NCI-H82 (cell line): ENCODE data around the gene FITM1.
A peak's percentile ranks its signal among the peaks of the same experiment; 100 is the strongest.

Source experiments
- DNase-seq: peaks from one replicate; lab custom pipeline; 2025; lab: John Stamatoyannopoulos, UW

Gene FITM1

DNA sequence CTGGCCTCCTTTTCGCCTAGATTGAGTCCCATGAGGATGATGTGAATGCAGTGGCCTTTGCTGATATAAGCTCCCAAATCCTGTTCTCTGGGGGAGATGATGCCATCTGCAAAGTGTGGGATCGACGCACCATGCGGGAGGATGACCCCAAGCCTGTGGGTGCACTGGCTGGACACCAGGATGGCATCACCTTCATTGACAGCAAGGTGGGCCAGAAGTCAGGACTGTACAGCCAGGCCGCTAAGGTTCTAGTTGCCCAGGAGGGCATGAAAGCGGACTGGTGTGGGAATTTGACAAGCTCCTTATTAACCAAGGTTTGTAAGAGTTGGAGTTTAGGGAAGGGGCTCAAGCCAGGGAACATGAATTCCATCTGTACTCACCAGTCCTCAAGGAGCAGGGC, 10.8 kb upstream of the FITM1 start:
- DNase-seq, result no peak

DNA sequence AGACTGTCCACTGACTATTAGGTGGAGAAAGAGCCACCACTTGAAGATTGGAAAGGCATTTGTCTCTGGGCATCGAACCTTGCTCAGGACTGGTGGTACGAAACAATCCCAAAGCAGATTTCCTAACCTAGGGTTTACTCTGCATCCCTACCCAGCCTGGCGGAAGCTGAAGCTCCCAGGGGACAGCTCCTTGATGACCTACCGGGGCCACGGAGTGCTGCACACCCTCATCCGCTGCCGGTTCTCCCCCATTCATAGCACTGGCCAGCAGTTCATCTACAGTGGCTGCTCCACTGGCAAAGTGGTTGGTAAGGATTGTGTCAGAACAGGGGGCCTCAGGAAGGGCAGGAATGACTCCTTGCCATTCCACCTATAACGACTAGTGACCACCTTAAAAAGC, 9.2 kb upstream of the FITM1 start:
- no peak for DNase-seq

DNA sequence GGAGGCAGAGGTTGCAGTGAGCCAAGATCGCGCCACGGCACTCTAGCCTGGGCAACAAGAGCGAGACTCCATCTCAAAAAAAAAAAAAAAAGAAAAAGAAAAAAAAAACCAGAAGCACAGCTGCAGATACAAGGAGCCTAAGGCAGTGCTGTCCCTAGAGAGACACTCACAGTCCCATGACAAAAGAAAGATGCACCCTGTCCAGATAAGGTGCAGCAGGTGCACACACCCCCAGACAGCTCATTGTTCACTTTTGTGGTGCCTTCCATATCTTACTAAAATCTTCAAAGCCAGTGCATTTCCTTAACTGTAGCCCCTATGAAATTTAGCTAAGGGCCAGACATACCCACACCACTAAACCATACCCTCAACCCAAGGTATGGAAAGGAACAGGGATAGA, 8.0 kb upstream of the FITM1 start:
- no peak for DNase-seq

DNA sequence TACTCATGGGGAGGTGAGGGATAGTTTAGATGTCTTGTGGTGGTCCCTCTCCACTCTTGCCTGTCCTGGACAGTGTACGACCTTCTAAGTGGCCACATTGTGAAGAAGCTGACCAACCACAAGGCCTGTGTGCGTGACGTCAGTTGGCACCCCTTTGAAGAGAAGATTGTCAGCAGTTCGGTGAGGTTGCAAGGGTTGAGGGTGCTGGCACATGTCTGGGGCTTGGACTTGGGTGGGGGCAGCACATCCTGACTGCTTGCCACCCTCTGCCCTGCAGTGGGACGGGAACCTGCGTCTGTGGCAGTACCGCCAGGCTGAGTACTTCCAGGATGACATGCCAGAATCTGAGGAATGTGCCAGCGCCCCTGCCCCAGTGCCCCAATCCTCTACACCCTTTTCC, 7.6 kb upstream of the FITM1 start:
- DNase-seq, result no peak

DNA sequence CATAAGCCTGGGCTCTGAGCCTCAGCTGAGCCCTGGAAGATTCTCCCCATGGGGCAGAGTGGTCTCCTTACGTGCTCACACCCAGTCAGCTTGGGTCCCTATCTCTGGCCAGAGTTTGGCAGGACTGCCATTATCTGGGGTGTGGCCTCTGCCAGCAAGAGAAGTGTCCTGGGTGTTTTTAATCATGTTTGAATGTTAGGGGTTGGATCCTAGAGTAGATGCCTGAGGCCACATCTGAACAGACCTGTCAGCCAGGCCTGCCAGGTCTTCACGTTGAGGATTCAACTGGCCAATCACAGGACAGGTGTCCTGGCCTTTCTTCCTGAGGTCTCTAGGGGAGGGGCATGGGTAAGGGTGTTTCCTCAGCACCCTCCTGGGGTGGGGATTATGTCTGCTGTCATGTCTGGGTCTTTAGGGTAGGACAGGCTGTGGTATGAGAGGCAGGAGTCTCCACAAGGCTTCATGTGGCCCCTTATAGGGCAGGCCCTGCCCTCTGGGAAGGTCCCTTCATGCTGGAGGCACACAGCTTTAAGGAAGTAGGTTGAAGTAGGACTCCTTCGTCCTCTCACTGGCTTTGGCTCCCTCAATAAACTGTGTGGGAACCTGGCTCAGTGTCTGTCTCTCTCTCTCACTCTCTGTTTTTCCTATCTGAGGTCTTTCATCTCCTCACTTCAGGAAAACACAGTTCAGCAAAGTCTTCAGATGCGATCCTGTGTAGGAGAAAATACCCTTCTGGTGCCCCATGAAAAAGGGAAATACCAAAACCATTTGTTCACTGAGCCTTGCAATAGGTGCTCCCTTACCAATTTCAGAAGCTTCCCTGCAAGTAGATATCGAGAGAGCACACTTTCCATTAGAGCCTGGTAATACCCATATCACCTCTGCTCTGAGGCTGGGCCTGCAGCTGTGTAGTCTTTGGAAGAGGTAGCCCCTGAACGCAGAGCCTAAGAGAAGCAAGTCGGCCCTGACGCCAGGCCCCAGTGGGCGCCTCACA, 6.7 kb upstream of the FITM1 start:
- DNase-seq, result no peak

DNA sequence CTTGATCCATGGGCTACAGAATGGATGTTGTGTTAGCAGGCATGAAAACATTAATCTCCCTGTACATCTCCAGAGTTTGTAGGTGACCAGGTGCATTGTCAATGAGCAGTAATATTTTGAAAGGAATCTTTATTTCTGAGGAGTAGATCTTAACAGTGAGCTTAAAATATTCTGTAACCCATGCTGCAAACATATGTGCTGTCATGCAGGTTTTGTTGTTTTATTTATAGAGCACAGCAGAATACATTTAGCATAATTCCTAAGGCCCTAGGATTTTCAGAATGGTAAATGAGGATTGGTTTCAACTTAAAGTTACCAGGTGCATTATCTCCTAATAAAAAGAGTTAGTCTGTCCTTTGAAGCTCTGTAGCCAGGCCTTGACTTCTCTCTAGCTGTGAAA, 3.5 kb upstream of the FITM1 start:
- no peak for DNase-seq

DNA sequence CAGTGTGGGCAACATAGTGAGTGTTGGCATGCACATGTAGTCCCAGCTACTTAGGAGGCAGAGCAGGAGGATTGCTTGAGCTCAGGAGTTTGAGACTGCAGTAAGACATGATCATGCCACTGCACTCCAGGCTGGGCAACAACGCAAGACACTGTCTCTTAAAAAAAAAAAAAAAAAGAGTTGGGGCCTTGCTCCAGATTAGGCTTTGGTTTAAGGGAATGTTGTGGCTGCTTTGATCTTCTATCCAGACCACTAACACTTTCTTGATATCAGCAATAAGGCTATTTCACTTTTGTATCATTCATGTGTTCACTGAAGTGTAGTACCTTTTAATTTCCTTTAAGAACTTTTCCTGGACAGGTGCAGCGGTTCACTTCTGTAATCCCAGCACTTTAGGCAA, 2.8 kb upstream of the FITM1 start:
- no peak for DNase-seq

DNA sequence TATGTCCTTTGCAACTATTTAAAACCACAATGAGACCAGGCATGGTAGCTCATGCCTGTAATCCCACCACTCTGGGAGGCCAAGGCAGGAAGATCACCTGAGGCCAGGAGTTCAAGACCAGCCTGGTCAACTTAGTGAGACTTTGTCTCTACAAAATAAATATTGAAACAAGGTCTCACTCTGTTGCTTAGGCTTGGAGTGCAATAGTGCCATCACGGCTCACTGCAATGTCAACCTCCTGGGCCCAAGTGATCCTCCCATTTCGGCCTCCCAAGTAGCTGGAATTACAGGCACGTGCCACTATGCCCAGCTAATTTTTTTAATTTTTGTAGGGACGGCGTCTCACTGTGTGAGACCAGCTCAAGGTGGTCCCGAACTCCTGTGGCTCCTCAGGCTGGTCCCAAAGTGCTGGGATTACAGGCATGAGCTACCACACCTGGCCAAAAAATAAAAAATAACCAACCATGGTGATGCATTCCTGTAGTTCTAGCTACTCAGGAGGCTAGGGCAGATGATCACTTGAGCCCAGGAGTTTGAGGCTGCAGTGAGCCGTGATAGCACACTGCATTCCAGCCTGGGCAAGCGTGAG, 955 bp upstream of the FITM1 start:
- DNase-seq, result no peak

DNA sequence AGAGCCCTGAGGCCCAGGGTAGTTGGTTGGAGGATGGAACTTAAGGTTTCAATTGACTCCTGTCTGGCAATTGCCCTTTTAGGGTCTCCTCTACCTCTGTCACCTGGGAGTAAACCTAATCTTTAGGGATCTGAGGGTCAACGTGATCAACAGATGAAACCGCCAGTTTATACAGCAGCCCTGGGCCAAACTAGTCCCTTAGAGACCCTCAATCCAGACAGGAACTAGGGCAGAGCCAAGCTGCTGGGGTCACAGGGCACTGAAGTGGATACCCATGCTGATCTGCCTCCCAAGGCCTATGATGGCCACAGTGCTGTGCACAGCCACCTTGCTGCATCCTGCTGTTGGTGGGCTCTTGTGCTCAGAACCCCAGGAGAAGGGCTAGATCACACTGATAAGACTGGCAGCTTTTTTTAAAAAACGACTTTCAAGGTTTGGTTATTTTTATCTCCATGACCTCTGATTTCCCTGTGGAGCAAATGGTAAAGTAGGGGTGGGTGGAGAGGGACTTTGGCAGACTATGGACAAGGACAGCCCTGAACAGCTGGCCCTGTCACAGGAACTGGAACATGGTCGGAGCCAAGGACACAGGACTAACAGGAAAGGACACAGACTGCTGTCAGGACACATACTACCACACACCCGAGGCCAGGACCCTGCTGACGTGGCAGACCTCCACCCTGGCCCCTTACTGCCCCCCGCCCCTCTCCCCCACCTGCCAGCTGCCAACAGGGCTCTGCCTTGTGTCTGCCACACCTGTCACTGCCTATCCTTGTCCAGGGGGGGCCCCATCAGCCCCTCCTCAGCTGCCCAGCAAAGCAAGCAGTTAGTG, 474 bp downstream of the FITM1 start:
- DNase-seq, result peak; percentile 6

DNA sequence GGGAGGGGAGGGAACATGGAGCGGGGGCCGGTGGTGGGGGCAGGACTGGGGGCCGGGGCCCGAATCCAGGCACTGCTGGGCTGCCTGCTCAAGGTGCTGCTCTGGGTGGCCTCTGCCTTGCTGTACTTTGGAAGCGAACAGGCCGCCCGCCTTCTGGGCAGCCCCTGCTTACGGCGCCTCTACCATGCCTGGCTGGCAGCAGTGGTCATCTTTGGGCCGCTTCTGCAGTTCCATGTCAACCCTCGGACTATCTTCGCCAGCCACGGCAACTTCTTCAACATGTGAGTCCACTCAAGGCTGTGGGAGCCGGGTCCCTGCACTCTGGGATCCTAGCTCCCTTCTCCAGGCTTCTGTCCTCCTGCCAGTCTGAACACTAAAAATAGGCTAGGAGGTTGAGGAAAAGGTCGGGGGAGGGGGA, 1.1 kb downstream of the FITM1 start:
- no peak for DNase-seq

DNA sequence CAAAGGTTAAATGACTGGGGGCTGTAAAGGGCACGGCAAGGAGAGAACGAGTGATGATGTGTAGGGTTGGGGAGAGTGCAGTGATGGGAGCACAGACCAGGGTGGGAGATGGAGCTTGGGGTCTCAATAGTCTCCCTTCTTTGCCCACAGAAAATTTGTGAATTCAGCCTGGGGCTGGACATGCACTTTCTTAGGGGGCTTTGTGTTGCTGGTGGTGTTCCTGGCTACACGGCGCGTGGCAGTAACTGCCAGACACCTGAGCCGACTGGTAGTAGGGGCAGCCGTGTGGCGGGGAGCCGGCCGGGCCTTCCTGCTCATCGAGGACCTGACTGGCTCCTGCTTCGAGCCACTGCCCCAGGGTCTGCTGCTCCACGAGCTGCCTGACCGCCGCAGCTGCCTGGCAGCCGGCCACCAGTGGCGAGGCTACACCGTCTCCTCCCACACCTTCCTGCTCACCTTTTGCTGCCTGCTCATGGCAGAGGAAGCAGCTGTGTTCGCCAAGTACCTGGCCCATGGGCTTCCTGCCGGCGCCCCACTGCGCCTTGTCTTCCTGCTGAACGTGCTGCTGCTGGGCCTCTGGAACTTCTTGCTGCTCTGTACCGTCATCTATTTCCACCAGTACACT, 1.7 kb downstream of the FITM1 start:
- DNase-seq, result no peak

DNA sequence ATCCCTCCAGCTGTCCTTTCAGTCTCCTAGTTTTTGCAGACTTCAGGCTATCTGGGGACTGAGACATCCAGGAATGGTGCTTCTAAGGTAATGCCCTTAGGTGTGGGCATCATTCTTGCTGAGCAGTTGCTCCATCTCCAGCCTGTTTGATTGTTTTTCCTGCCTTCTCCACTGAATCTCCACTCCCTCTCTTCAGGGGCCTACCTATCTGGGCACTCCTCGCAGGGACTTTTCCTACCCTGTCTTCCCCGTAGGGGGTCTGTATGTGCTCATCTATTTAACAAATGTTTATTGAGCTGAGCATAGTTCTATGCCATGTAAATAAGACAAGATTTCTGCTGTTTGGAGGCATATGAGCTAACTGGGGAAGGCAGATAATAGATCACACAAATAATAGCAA, 2.5 kb downstream of the FITM1 start:
- no peak for DNase-seq

DNA sequence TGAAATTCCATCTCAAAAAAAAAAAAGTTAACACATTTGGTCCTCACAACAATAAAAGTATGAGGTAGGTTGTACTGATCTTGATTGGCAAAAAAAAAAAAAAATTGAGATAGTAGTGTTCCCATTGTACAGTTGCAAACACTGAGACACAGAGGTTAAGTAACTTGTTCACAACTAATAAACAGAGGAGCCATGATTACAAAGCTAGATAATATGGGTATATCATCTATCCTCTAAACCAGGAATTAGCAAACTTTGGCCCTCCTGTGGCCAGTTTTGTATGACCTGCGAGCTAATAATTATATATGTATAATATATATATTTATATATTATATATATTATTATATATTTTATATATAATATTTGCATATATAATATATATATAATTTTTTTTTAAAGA, 3.3 kb downstream of the FITM1 start:
- no peak for DNase-seq

DNA sequence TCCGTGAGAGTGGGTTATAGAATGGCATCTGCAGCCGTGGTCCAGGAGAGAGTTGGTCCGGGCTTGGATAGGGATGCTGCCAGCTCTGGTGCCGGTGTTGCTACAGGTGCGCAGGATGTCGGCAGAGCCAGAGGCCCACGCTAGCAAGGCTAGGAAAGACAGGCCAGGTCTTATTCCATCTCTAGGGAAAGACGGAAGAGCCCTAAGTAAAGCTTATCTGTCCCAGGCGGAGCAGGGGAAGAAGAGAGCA, 5.0 kb downstream of the FITM1 start:
- no peak for DNase-seq

DNA sequence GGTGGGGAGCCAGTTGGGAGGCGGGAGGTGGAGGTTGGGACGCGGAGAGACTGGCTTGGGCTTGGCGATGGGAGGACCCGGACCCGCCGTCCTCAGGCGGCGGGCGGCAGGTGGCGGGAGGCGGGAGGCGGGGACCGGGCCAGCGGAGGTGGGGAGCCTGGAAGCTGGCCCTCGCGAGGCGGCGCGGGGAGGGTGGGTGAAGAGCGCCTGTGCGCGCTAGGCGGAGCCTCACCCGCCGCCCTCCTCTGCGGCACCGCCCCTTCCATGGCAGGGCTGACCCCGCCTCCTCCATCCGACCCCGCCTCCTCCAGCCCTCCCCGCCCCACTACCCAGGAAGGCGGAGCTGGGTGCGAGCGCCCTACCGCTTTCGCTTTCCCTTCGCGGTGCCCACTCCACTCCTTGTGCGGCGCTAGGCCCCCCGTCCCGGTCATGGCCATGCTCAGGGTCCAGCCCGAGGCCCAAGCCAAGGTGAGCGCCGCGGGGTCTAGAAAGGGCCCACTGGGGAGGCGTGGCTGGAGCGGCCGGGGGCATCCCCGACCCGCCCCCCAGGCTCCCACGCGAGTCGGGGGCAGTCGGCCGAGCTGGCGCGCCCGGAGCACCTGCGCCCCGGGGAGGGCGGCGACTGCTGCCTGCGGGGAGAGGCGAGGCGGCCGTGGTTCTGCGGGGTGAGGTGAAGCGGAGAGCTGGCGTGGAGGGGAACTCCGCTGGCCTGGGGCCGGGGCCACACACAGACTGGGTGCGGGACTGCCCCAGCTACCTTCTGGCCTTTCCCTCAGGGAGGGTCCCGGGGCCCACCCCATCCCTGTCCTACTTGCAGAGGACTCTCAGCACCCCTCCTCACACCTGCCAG, 5.6 kb downstream of the FITM1 start, which contains the start of gene PSME1:
PSME1 (plus strand) TSS at position 361 of the 850 bp plus-strand sequence; CDS start at position 430, 69 bp downstream.
- DNase-seq, result peak; percentile 95

DNA sequence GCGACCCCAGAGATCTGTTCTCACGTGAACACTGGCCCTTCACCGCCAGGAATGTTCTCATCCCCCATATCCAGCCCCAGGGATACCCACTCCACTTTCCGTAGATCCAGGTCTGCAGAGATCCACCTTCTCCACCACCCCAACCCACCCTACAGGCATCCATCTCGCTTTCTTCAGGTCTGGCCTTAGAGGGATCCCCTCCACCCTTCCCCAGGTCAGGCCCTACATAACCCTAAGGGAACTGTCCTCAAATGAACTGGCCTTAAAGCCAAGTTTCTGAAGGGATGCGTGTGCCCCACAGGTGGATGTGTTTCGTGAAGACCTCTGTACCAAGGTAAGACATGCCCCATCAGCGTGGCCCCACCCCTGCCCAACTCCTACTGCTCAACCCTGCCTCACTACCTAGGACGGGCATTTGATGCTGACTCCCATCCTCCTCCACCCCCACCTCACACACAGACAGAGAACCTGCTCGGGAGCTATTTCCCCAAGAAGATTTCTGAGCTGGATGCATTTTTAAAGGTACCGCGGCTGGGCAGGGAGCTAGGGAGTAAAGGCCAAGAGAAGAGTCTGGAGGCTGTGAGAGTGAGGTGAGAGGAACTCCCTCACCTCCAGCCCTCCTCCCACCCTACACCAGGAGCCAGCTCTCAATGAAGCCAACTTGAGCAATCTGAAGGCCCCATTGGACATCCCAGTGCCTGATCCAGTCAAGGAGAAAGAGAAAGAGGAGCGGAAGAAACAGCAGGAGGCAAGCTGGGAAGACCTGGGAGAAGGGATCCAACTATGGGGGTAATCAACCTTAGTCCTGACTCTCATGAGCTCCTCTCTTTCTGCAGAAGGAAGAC, 6.4 kb downstream of the FITM1 start:
- DNase-seq, result peak; percentile 36

DNA sequence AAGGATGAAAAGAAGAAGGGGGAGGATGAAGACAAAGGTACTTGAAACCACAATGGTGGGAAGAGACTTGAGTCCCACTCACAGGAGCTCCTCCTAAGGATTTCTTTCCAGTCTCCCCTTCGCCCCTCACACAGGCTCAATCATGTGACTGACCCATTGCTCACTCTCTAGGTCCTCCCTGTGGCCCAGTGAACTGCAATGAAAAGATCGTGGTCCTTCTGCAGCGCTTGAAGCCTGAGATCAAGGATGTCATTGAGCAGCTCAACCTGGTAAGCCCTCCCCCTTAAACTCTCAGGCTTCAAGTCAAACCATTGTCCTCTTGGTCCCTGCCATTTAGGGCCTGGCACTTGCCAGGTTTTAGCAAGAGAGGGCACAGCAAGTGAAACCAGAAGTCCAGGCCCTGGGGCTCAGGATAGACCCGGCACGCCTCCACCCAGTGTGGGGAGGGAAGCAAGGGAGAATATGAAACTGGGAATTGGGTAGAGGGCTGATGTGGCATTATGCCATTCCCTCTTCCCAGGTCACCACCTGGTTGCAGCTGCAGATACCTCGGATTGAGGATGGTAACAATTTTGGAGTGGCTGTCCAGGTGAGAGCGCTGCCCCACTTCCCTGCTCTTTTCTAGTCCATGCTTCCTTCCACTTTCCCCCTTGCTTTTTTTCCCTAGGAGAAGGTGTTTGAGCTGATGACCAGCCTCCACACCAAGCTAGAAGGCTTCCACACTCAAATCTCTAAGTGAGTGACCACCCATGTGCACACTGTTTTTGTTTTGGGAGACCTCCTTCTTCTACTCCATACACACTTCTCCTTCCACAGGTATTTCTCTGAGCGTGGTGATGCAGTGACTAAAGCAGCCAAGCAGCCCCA, 7.3 kb downstream of the FITM1 start:
- DNase-seq, result no peak

DNA sequence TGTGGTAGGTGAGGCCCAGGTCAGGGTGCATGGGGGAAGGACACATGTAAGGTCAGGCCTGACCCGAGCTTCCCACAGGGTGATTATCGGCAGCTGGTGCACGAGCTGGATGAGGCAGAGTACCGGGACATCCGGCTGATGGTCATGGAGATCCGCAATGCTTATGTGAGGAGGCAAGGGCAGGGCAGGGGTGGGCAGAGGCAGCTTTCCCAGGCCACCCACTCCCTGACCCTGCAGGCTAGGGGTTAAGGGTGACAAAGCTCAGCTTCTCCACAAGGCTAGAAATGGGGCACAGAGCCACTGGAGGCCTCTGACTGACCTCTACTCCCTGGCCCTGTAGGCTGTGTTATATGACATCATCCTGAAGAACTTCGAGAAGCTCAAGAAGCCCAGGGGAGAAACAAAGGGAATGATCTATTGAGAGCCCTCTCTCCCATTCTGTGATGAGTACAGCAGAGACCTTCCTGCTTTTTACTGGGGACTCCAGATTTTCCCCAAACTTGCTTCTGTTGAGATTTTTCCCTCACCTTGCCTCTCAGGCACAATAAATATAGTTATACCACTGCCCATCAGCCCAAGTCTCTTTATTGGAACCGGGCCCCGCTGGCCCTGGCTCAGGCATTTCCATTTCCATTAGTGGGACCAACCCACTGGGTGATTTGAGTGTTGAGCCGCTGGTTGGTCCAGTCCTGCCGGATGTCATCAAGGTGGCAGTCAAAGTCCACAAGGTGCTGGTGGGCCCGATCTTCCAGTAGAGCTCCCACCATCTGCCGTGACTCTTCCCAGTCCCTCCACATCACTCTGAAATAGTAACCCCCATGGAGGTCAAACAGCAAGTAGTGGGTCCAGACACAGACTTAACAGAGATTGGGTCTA, 8.2 kb downstream of the FITM1 start:
- DNase-seq, result no peak
